Brain microvascular endothelial cell (primary cell): ENCODE results near the gene HECTD4.
"Not testable (repeated sequence)": the region's sequence is repeated elsewhere in the genome, so short reads cannot be mapped to it uniquely, and the experiment has no call there.

ENCODE experiments used
- DNase-seq: peaks from one replicate; pipeline ENCODE4 v3.0.0-alpha.2; 2020
- H3K27ac ChIP-seq: fragments of 250-450 bp; sonication (Bioruptor Pico); 2 replicates; pipeline ENCODE4 v1.5.1; 2020; ENCODE audit warnings: mild to moderate bottlenecking, moderate library complexity
- H3K27me3 ChIP-seq: fragments of 250-450 bp; sonication (Bioruptor Pico); replicated peaks from 2 replicates; pipeline ENCODE4 v1.5.1; 2020; ENCODE audit warnings: mild to moderate bottlenecking
- H3K36me3 ChIP-seq: fragments of 250-450 bp; sonication (Bioruptor Pico); replicated peaks from 2 replicates; pipeline ENCODE4 v1.5.1; 2020; ENCODE audit warnings: mild to moderate bottlenecking
- H3K4me3 ChIP-seq: 2 replicates; pipeline ENCODE4 v1.5.1; 2011; ENCODE audit warnings: low read depth, mild to moderate bottlenecking, control low read depth, low read length, moderate library complexity
- CTCF ChIP-seq: IDR thresholded peaks from 2 replicates; pipeline ENCODE4 v1.5.1; 2011; ENCODE audit warnings: low read depth, mild to moderate bottlenecking, moderate library complexity, low read length, control low read depth, inconsistent platforms; ENCODE audit errors: missing control alignments
- in situ Hi-C: cut with HindIII; loops from 2 replicates; pipeline ENCODE4 v1.10.0; 2017; ENCODE audit warnings: low sequenced_read_pairs, low pct_ligation_motif_present

The HECTD4 gene

GRCh38 chr12:112236386-112236785 is 145.8 kb downstream of the HECTD4 start:
- no peak for TF ChIP-seq CTCF
- peaks cover 36% of the 10 kb centered on the region for H3K36me3 ChIP-seq
- no peak overlapping the region for H3K4me3 ChIP-seq
- no peaks in the 10 kb centered on the region for H3K27me3 ChIP-seq
- H3K27ac ChIP-seq: no peak overlapping the region
- in situ Hi-C loops: no loop called here
- no peak for DNase-seq

GRCh38 chr12:112234303-112234702 is 147.9 kb downstream of the HECTD4 start:
- H3K4me3 ChIP-seq: no peak overlapping the region
- no peak for DNase-seq
- H3K27me3 ChIP-seq: no peaks in the 10 kb centered on the region
- in situ Hi-C loops: no loop called here
- no peak for TF ChIP-seq CTCF
- no peak overlapping the region for H3K27ac ChIP-seq
- H3K36me3 ChIP-seq: peaks cover 36% of the 10 kb centered on the region

GRCh38 chr12:112233242-112233641 is 149.0 kb downstream of the HECTD4 start:
- peaks cover 40% of the 10 kb centered on the region for H3K36me3 ChIP-seq
- no peak overlapping the region for H3K27ac ChIP-seq
- in situ Hi-C loops: no loop called here
- no peak for TF ChIP-seq CTCF
- no peak overlapping the region for H3K4me3 ChIP-seq
- no peak for DNase-seq
- H3K27me3 ChIP-seq: no peaks in the 10 kb centered on the region

- no peak for DNase-seq
- in situ Hi-C loops: no loop called here
- no peaks in the 10 kb centered on the region for H3K27me3 ChIP-seq
- peaks cover 51% of the 10 kb centered on the region for H3K36me3 ChIP-seq
- H3K4me3 ChIP-seq: no peak overlapping the region
- H3K27ac ChIP-seq: no peak overlapping the region
- no peak for TF ChIP-seq CTCF
Observed at GRCh38 chr12:112230136-112230535, 152.1 kb downstream of the HECTD4 start.

- H3K27ac ChIP-seq: no peak overlapping the region
- peaks cover 39% of the 10 kb centered on the region for H3K36me3 ChIP-seq
- H3K4me3 ChIP-seq: no peak overlapping the region
- no peaks in the 10 kb centered on the region for H3K27me3 ChIP-seq
- in situ Hi-C loops: no loop called here
- DNase-seq: no peak
- TF ChIP-seq CTCF: no peak
Observed at GRCh38 chr12:112226768-112227167, 155.5 kb downstream of the HECTD4 start.

- H3K27ac ChIP-seq, H3K4me3 ChIP-seq, in situ Hi-C loops, H3K36me3 ChIP-seq, H3K27me3 ChIP-seq, DNase-seq: not testable (repeated sequence)
Observed at GRCh38 chr12:112220628-112221027, 161.6 kb downstream of the HECTD4 start.
